Activated CD8-positive, alpha-beta memory T cell treated with anti-CD3 and anti-CD28 coated beads, Interleukin-2, amount 10 ng/mL, durations not matched to agents 7 days and 5 days (primary cell): ENCODE measurements around the gene MGRN1. TPM values are rescaled to one million over a fixed set of nuclear protein-coding genes. Genes with fewer than 3 reads are reported as not detected.

Experiments used
- ATAC-seq: fragments of 150-1000 bp; cut with Tn5 transposase; one replicate; pipeline ENCODE4 v1.10.0; 2021; ENCODE audit warnings: moderate library complexity
- CTCF ChIA-PET: fragments of 350-600 bp; sonication (Branson Sonifier 250); formaldehyde crosslinking; loops from one replicate; lab custom pipeline; 2021; ENCODE audit warnings: antibody characterized with exemption; lab: Charles Lee
- DNase-seq: peaks from one replicate; pipeline ENCODE4 v3.0.0-alpha.2; 2020
- H3K27ac Mint-ChIP-seq: one replicate; pipeline ENCODE4 v1.8.0; 2021; ENCODE audit warnings: mild to moderate bottlenecking, mixed read lengths
- H3K27me3 Mint-ChIP-seq: one replicate; pipeline ENCODE4 v1.8.0; 2021; ENCODE audit warnings: mixed read lengths
- H3K36me3 Mint-ChIP-seq: one replicate; pipeline ENCODE4 v1.8.0; 2021; ENCODE audit warnings: mild to moderate bottlenecking, mixed read lengths
- H3K4me1 Mint-ChIP-seq: one replicate; pipeline ENCODE4 v1.8.0; 2021; ENCODE audit warnings: mixed read lengths
- H3K4me3 Mint-ChIP-seq: one replicate; pipeline ENCODE4 v1.8.0; 2021; ENCODE audit warnings: mild to moderate bottlenecking, moderate library complexity, mixed read lengths
- H3K9me3 Mint-ChIP-seq: one replicate; pipeline ENCODE4 v1.8.0; 2022; ENCODE audit warnings: low read depth, mixed read lengths
- total RNA-seq, 2 experiments: library from RNA; stranded (reverse); gene quantifications; one replicate each; pipeline ENCODE4 v1.2.3, GENCODE V29; 2021

Gene MGRN1
- total RNA-seq, 2 experiments from 2014 or later, result 76.9 to 92.1 TPM

- peaks cover 24% of the 10 kb centered on the region for H3K4me1 Mint-ChIP-seq
- H3K27ac Mint-ChIP-seq, result no peak overlapping the region
- ATAC-seq, result no peak
- H3K9me3 Mint-ChIP-seq, result no peaks in the 10 kb centered on the region
- peaks cover 9% of the 10 kb centered on the region for H3K36me3 Mint-ChIP-seq
- H3K27me3 Mint-ChIP-seq, result no peaks in the 10 kb centered on the region
- DNase-seq, result no peak
- no peak overlapping the region for H3K4me3 Mint-ChIP-seq
- CTCF ChIA-PET, result no interaction called here
Measured at GRCh38 chr16:4701791-4702465, 77.3 kb downstream of the MGRN1 start.

- H3K4me3 Mint-ChIP-seq, result no peak overlapping the region
Measured at GRCh38 chr16:4702466-4702808, 77.8 kb downstream of the MGRN1 start.

GRCh38 chr16:4703906-4704305 is 79.3 kb downstream of the MGRN1 start:
- Mint-ChIP-seq H3K36me3 (peaks cover 9% of the 10 kb centered on the region), H3K9me3 (no peaks in the 10 kb centered on the region), H3K4me3 (no peak overlapping the region), H3K27me3 (no peaks in the 10 kb centered on the region), H3K4me1 (peaks cover 24% of the 10 kb centered on the region), H3K27ac (no peak overlapping the region)
- ATAC-seq (no peak), DNase-seq (no peak)
- CTCF ChIA-PET, result interaction anchor here (0.6 kb wide), 1 partner anchor 252 kb away, joined by 4 read pairs; no protein-coding TSS in a partner anchor

More at GRCh38 chr16:4702466-4702808, 77.8 kb downstream of the MGRN1 start:
- CTCF ChIA-PET, result no interaction called here
- Mint-ChIP-seq H3K4me1 (peaks cover 24% of the 10 kb centered on the region), H3K9me3 (no peaks in the 10 kb centered on the region), H3K27me3 (no peaks in the 10 kb centered on the region), H3K36me3 (peaks cover 9% of the 10 kb centered on the region), H3K27ac (no peak overlapping the region)
- ATAC-seq (no peak), DNase-seq (no peak)

GRCh38 chr16:4704491-4704890 is 79.9 kb downstream of the MGRN1 start:
- peaks cover 19% of the 10 kb centered on the region for H3K4me1 Mint-ChIP-seq
- H3K36me3 Mint-ChIP-seq, result peaks cover 5% of the 10 kb centered on the region
- H3K27ac Mint-ChIP-seq, result no peak overlapping the region
- ATAC-seq (no peak), DNase-seq (no peak)
- H3K4me3 Mint-ChIP-seq, result no peak overlapping the region
- CTCF ChIA-PET, result no interaction called here
- no peaks in the 10 kb centered on the region for H3K27me3 Mint-ChIP-seq
- H3K9me3 Mint-ChIP-seq, result no peaks in the 10 kb centered on the region

GRCh38 chr16:4704913-4705312 is 80.3 kb downstream of the MGRN1 start:
- no peak for ATAC-seq
- DNase-seq, result no peak
- CTCF ChIA-PET, result no interaction called here
- no peaks in the 10 kb centered on the region for H3K27me3 Mint-ChIP-seq
- H3K36me3 Mint-ChIP-seq, result peaks cover 2% of the 10 kb centered on the region
- no peak overlapping the region for H3K4me3 Mint-ChIP-seq
- peaks cover 15% of the 10 kb centered on the region for H3K4me1 Mint-ChIP-seq
- H3K27ac Mint-ChIP-seq, result no peak overlapping the region
- H3K9me3 Mint-ChIP-seq, result no peaks in the 10 kb centered on the region

- Mint-ChIP-seq H3K27ac (no peak overlapping the region), H3K4me1 (peaks cover 4% of the 10 kb centered on the region), H3K4me3 (no peak overlapping the region), H3K9me3 (no peaks in the 10 kb centered on the region), H3K36me3 (peaks cover 3% of the 10 kb centered on the region), H3K27me3 (no peaks in the 10 kb centered on the region)
- no peak for ATAC-seq
- CTCF ChIA-PET, result interaction anchor here (0.6 to 1.1 kb wide), 2 partner anchors 15 to 75 kb away, joined by 3 read pairs; no protein-coding TSS in a partner anchor
- DNase-seq, result no peak
Measured at GRCh38 chr16:4706871-4707270, 82.2 kb downstream of the MGRN1 start.

GRCh38 chr16:4709481-4709880 is 84.9 kb downstream of the MGRN1 start:
- H3K27ac Mint-ChIP-seq, result no peak overlapping the region
- ATAC-seq (no peak), DNase-seq (no peak)
- peaks cover 6% of the 10 kb centered on the region for H3K36me3 Mint-ChIP-seq
- no peak overlapping the region for H3K4me3 Mint-ChIP-seq
- CTCF ChIA-PET, result interaction anchor here (0.9 to 1.1 kb wide), 2 partner anchors 25 to 59 kb away, joined by 3 to 4 read pairs; partner anchors contain the start of genes ANKS3 and DNAAF8
- H3K9me3 Mint-ChIP-seq, result no peaks in the 10 kb centered on the region
- no peaks in the 10 kb centered on the region for H3K27me3 Mint-ChIP-seq
- no peaks in the 10 kb centered on the region for H3K4me1 Mint-ChIP-seq

GRCh38 chr16:4713663-4714501 is 89.3 kb downstream of the MGRN1 start:
- Mint-ChIP-seq H3K4me3 (no peak overlapping the region), H3K27me3 (no peaks in the 10 kb centered on the region), H3K4me1 (no peaks in the 10 kb centered on the region), H3K27ac (no peak overlapping the region), H3K36me3 (peaks cover 4% of the 10 kb centered on the region), H3K9me3 (no peaks in the 10 kb centered on the region)
- DNase-seq, result no peak
- CTCF ChIA-PET, result no interaction called here
- no peak for ATAC-seq

GRCh38 chr16:4714996-4715395 is 90.4 kb downstream of the MGRN1 start:
- ATAC-seq (no peak), DNase-seq (no peak)
- CTCF ChIA-PET, result no interaction called here
- H3K4me3 Mint-ChIP-seq, result no peak overlapping the region
- peaks cover 4% of the 10 kb centered on the region for H3K36me3 Mint-ChIP-seq
- no peaks in the 10 kb centered on the region for H3K4me1 Mint-ChIP-seq
- H3K27ac Mint-ChIP-seq, result no peak overlapping the region
- no peaks in the 10 kb centered on the region for H3K27me3 Mint-ChIP-seq
- H3K9me3 Mint-ChIP-seq, result no peaks in the 10 kb centered on the region

- Mint-ChIP-seq H3K36me3 (no peaks in the 10 kb centered on the region), H3K4me1 (no peaks in the 10 kb centered on the region), H3K27ac (no peak overlapping the region), H3K27me3 (no peaks in the 10 kb centered on the region), H3K4me3 (no peak overlapping the region), H3K9me3 (no peaks in the 10 kb centered on the region)
- CTCF ChIA-PET, result no interaction called here
- no peak for DNase-seq
- ATAC-seq, result no peak
Measured at GRCh38 chr16:4718466-4718865, 93.8 kb downstream of the MGRN1 start.

GRCh38 chr16:4723071-4723767 is 98.6 kb downstream of the MGRN1 start:
- CTCF ChIA-PET, result no interaction called here

GRCh38 chr16:4724661-4725270 is 100.1 kb downstream of the MGRN1 start:
- Mint-ChIP-seq H3K27ac (no peak overlapping the region), H3K4me1 (no peaks in the 10 kb centered on the region), H3K4me3 (no peak overlapping the region), H3K27me3 (no peaks in the 10 kb centered on the region), H3K36me3 (peaks cover 2% of the 10 kb centered on the region), H3K9me3 (no peaks in the 10 kb centered on the region)
- ATAC-seq (no peak), DNase-seq (no peak)
- CTCF ChIA-PET, result no interaction called here

More at GRCh38 chr16:4723071-4723767, 98.6 kb downstream of the MGRN1 start:
- Mint-ChIP-seq H3K4me3 (no peak overlapping the region), H3K36me3 (no peaks in the 10 kb centered on the region), H3K4me1 (no peaks in the 10 kb centered on the region), H3K9me3 (no peaks in the 10 kb centered on the region), H3K27me3 (no peaks in the 10 kb centered on the region), H3K27ac (no peak overlapping the region)
- ATAC-seq (no peak), DNase-seq (no peak)

- Mint-ChIP-seq H3K36me3 (peaks cover 5% of the 10 kb centered on the region), H3K9me3 (no peaks in the 10 kb centered on the region), H3K27ac (no peak overlapping the region), H3K27me3 (no peaks in the 10 kb centered on the region), H3K4me1 (peaks cover under 1% of the 10 kb centered on the region), H3K4me3 (no peak overlapping the region)
- ATAC-seq, result no peak
- CTCF ChIA-PET, result no interaction called here
- no peak for DNase-seq
Measured at GRCh38 chr16:4726616-4727015, 102.0 kb downstream of the MGRN1 start.
